Measurements from ENCODE around the gene PDHB. TPM values are rescaled to one million over a fixed set of nuclear protein-coding genes. Genes with fewer than 3 reads are reported as not detected.

Gene PDHB
- polyA plus RNA-seq, 1 donor (not counting 4 experiments of a cell fraction or from before 2014, with no cell fraction given): 78.9 TPM

GRCh38 chr3:58377750-58378149 lies 55.9 kb downstream of the PDHB start:
- FAIRE-seq (no peak), DNase-seq (ENCODE audit: low read depth, low spot score) (no peak)
- Histone ChIP-seq H3K9ac (ENCODE audit: control insufficient read depth, extremely low read depth, insufficient read depth, low read length) (no peak overlapping the region), H3K9me3 (ENCODE audit: control insufficient read depth, low read depth, low read length) (no peaks in the 10 kb centered on the region), H3K79me2 (ENCODE audit: control insufficient read depth, insufficient read depth, low read length) (no peaks in the 10 kb centered on the region), H3K27me3 (ENCODE audit: control insufficient read depth, extremely low read depth, insufficient read depth, low read length) (no peaks in the 10 kb centered on the region), H3K4me2 (ENCODE audit: control insufficient read depth, extremely low read depth, insufficient read depth, low read depth, low read length) (no peak overlapping the region), H3K36me3 (ENCODE audit: control insufficient read depth in 2 of 2, extremely low read depth in 1 of 2, insufficient read depth in 2 of 2, low read length in 2 of 2) (no peaks in the 10 kb centered on the region), H4K20me1 (ENCODE audit: control insufficient read depth, extremely low read depth, insufficient read depth, low read length) (no peaks in the 10 kb centered on the region), H3K27ac (ENCODE audit: control insufficient read depth, insufficient read depth, low read length) (no peak overlapping the region), H3K4me1 (ENCODE audit: control insufficient read depth, extremely low read depth, insufficient read depth, low read length) (peaks cover under 1% of the 10 kb centered on the region), H3K9me1 (ENCODE audit: control insufficient read depth, extremely low read depth, insufficient read depth, low read length) (no peaks in the 10 kb centered on the region), H2AFZ (ENCODE audit: control insufficient read depth, low read length) (no peak overlapping the region), H3K4me3 (ENCODE audit: control insufficient read depth in 2 of 3, extremely low read depth in 1 of 3, insufficient read depth in 2 of 3, low read depth in 1 of 3, low read length in 3 of 3) (no peak overlapping the region)
- dilution Hi-C loops (cut with MboI; ENCODE audit: extremely low pct_ligation_motif_present, low sequenced_read_pairs): no loop called here
- no peak for TF ChIP-seq EZH2 (IDR thresholded peaks at IDR 0.05; ENCODE audit: low read length)
- TF ChIP-seq, protein P1, sequence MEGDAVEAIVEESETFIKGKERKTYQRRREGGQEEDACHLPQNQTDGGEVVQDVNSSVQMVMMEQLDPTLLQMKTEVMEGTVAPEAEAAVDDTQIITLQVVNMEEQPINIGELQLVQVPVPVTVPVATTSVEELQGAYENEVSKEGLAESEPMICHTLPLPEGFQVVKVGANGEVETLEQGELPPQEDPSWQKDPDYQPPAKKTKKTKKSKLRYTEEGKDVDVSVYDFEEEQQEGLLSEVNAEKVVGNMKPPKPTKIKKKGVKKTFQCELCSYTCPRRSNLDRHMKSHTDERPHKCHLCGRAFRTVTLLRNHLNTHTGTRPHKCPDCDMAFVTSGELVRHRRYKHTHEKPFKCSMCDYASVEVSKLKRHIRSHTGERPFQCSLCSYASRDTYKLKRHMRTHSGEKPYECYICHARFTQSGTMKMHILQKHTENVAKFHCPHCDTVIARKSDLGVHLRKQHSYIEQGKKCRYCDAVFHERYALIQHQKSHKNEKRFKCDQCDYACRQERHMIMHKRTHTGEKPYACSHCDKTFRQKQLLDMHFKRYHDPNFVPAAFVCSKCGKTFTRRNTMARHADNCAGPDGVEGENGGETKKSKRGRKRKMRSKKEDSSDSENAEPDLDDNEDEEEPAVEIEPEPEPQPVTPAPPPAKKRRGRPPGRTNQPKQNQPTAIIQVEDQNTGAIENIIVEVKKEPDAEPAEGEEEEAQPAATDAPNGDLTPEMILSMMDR (optimal IDR thresholded peaks at IDR 0.05 in 1 of 3, IDR thresholded peaks at IDR 0.05 in 1 of 3, conservative IDR thresholded peaks at IDR 0.05 in 1 of 3; ENCODE audit: extremely low read depth in 1 of 3, insufficient read depth in 2 of 3, low read length in 3 of 3): no peak

Other genes with a start within 250 kb of the PDHB start
- gene DNASE1L3, start 222.9 kb downstream of the PDHB start, polyA plus RNA-seq: 0.77 to 2.1 TPM (median 1.9 TPM) in 3 replicates
- gene ABHD6, start 196.0 kb downstream of the PDHB start, polyA plus RNA-seq: 13.6 to 21.5 TPM (median 15.2 TPM) in 3 replicates
- 20.6 to 24.6 TPM (median 21.7 TPM) in 3 replicates for gene RPP14, start 127.6 kb downstream of the PDHB start, polyA plus RNA-seq
- 10.5 to 12.5 TPM (median 11.2 TPM) in 3 replicates for gene HTD2, start 127.3 kb downstream of the PDHB start, polyA plus RNA-seq
- gene PXK, start 100.9 kb downstream of the PDHB start, polyA plus RNA-seq: 9.2 to 12.9 TPM (median 12.2 TPM) in 3 replicates
- gene KCTD6, start 58.3 kb upstream of the PDHB start, polyA plus RNA-seq: 4.9 to 7.6 TPM (median 5.3 TPM) in 3 replicates
- gene ACOX2, start 103.4 kb upstream of the PDHB start, polyA plus RNA-seq: 0.06 to 0.27 TPM (median 0.20 TPM) in 3 replicates
- gene FAM107A, start 143.6 kb upstream of the PDHB start, polyA plus RNA-seq: not detected in 3 replicates
- not detected in 3 replicates for gene FAM3D, start 232.9 kb upstream of the PDHB start, polyA plus RNA-seq

Data from keratinocyte (primary cell).